Measurements from ENCODE around the gene CACNB2. TPM values are rescaled to one million over a fixed set of nuclear protein-coding genes. Genes with fewer than 3 reads are reported as not detected.

Gene CACNB2
- total RNA-seq, 1 donor from 2014 or later = not detected

GRCh38 chr10:18341055-18341454, 200.8 kb downstream of the CACNB2 start:
- no peak overlapping the region for H3K27ac Mint-ChIP-seq
- H3K4me3 Mint-ChIP-seq = no peak overlapping the region
- DNase-seq = no peak
- H3K27me3 Mint-ChIP-seq = no peaks in the 10 kb centered on the region
- H3K4me1 Mint-ChIP-seq = no peaks in the 10 kb centered on the region
- no peaks in the 10 kb centered on the region for H3K9me3 Mint-ChIP-seq
- intact Hi-C loops (cut with micrococcal nuclease) = no loop called here
- H3K36me3 Mint-ChIP-seq (ENCODE audit: low read depth) = no peaks in the 10 kb centered on the region

- DNase-seq = no peak
- Mint-ChIP-seq H3K4me1 (no peaks in the 10 kb centered on the region), H3K9me3 (no peaks in the 10 kb centered on the region), H3K36me3 (ENCODE audit: low read depth) (no peaks in the 10 kb centered on the region), H3K4me3 (no peak overlapping the region), H3K27me3 (no peaks in the 10 kb centered on the region), H3K27ac (no peak overlapping the region)
- intact Hi-C loops (cut with micrococcal nuclease) = no loop called here
Observed at GRCh38 chr10:18343573-18343972, 203.3 kb downstream of the CACNB2 start.

GRCh38 chr10:18345308-18345707, 205.1 kb downstream of the CACNB2 start:
- no peaks in the 10 kb centered on the region for H3K27me3 Mint-ChIP-seq
- no peaks in the 10 kb centered on the region for H3K4me1 Mint-ChIP-seq
- no peak overlapping the region for H3K4me3 Mint-ChIP-seq
- intact Hi-C loops (cut with micrococcal nuclease) = no loop called here
- no peak overlapping the region for H3K27ac Mint-ChIP-seq
- H3K9me3 Mint-ChIP-seq = no peaks in the 10 kb centered on the region
- DNase-seq = no peak
- H3K36me3 Mint-ChIP-seq (ENCODE audit: low read depth) = no peaks in the 10 kb centered on the region

- Mint-ChIP-seq H3K9me3 (no peaks in the 10 kb centered on the region), H3K4me1 (no peaks in the 10 kb centered on the region), H3K27ac (no peak overlapping the region), H3K36me3 (ENCODE audit: low read depth) (no peaks in the 10 kb centered on the region), H3K4me3 (no peak overlapping the region), H3K27me3 (no peaks in the 10 kb centered on the region)
- intact Hi-C loops (cut with micrococcal nuclease) = no loop called here
- no peak for DNase-seq
Observed at GRCh38 chr10:18350340-18350739, 210.1 kb downstream of the CACNB2 start.

GRCh38 chr10:18351421-18351820, 211.2 kb downstream of the CACNB2 start:
- H3K27me3 Mint-ChIP-seq = no peaks in the 10 kb centered on the region
- DNase-seq = no peak
- H3K4me1 Mint-ChIP-seq = no peaks in the 10 kb centered on the region
- H3K4me3 Mint-ChIP-seq = no peak overlapping the region
- no peaks in the 10 kb centered on the region for H3K36me3 Mint-ChIP-seq (ENCODE audit: low read depth)
- intact Hi-C loops (cut with micrococcal nuclease) = no loop called here
- H3K9me3 Mint-ChIP-seq = no peaks in the 10 kb centered on the region
- H3K27ac Mint-ChIP-seq = no peak overlapping the region

GRCh38 chr10:18352175-18352574, 212.0 kb downstream of the CACNB2 start:
- H3K27ac Mint-ChIP-seq = no peak overlapping the region
- intact Hi-C loops (cut with micrococcal nuclease) = no loop called here
- H3K4me3 Mint-ChIP-seq = no peak overlapping the region
- no peak for DNase-seq
- no peaks in the 10 kb centered on the region for H3K4me1 Mint-ChIP-seq
- H3K9me3 Mint-ChIP-seq = no peaks in the 10 kb centered on the region
- H3K27me3 Mint-ChIP-seq = no peaks in the 10 kb centered on the region
- H3K36me3 Mint-ChIP-seq (ENCODE audit: low read depth) = no peaks in the 10 kb centered on the region

- H3K36me3 Mint-ChIP-seq (ENCODE audit: low read depth) = no peaks in the 10 kb centered on the region
- intact Hi-C loops (cut with micrococcal nuclease) = no loop called here
- H3K27me3 Mint-ChIP-seq = no peaks in the 10 kb centered on the region
- H3K4me1 Mint-ChIP-seq = no peaks in the 10 kb centered on the region
- no peak overlapping the region for H3K27ac Mint-ChIP-seq
- no peak for DNase-seq
- H3K4me3 Mint-ChIP-seq = no peak overlapping the region
- no peaks in the 10 kb centered on the region for H3K9me3 Mint-ChIP-seq
Observed at GRCh38 chr10:18359812-18360211, 219.6 kb downstream of the CACNB2 start.

GRCh38 chr10:18362892-18363291, 222.7 kb downstream of the CACNB2 start:
- no peak for DNase-seq
- no peak overlapping the region for H3K27ac Mint-ChIP-seq
- H3K27me3 Mint-ChIP-seq = no peaks in the 10 kb centered on the region
- H3K36me3 Mint-ChIP-seq (ENCODE audit: low read depth) = no peaks in the 10 kb centered on the region
- H3K4me1 Mint-ChIP-seq = no peaks in the 10 kb centered on the region
- H3K9me3 Mint-ChIP-seq = no peaks in the 10 kb centered on the region
- no peak overlapping the region for H3K4me3 Mint-ChIP-seq
- intact Hi-C loops (cut with micrococcal nuclease) = no loop called here

GRCh38 chr10:18364987-18365775, 225.0 kb downstream of the CACNB2 start:
- Mint-ChIP-seq H3K27me3 (no peaks in the 10 kb centered on the region), H3K9me3 (no peaks in the 10 kb centered on the region), H3K4me1 (no peaks in the 10 kb centered on the region), H3K4me3 (no peak overlapping the region), H3K36me3 (ENCODE audit: low read depth) (no peaks in the 10 kb centered on the region), H3K27ac (no peak overlapping the region)
- intact Hi-C loops (cut with micrococcal nuclease) = no loop called here
- no peak for DNase-seq

GRCh38 chr10:18367840-18368239, 227.6 kb downstream of the CACNB2 start:
- intact Hi-C loops (cut with micrococcal nuclease) = no loop called here
- Mint-ChIP-seq H3K4me1 (no peaks in the 10 kb centered on the region), H3K27ac (no peak overlapping the region), H3K36me3 (ENCODE audit: low read depth) (no peaks in the 10 kb centered on the region), H3K9me3 (no peaks in the 10 kb centered on the region), H3K4me3 (no peak overlapping the region), H3K27me3 (no peaks in the 10 kb centered on the region)
- DNase-seq = no peak

- Mint-ChIP-seq H3K9me3 (no peaks in the 10 kb centered on the region), H3K27me3 (no peaks in the 10 kb centered on the region), H3K36me3 (ENCODE audit: low read depth) (no peaks in the 10 kb centered on the region), H3K27ac (no peak overlapping the region), H3K4me3 (no peak overlapping the region), H3K4me1 (no peaks in the 10 kb centered on the region)
- no peak for DNase-seq
- intact Hi-C loops (cut with micrococcal nuclease) = no loop called here
Observed at GRCh38 chr10:18368273-18368672, 228.0 kb downstream of the CACNB2 start.

GRCh38 chr10:18368682-18369081, 228.5 kb downstream of the CACNB2 start:
- Mint-ChIP-seq H3K4me1 (no peaks in the 10 kb centered on the region), H3K27me3 (no peaks in the 10 kb centered on the region), H3K27ac (no peak overlapping the region), H3K4me3 (no peak overlapping the region), H3K9me3 (no peaks in the 10 kb centered on the region), H3K36me3 (ENCODE audit: low read depth) (no peaks in the 10 kb centered on the region)
- intact Hi-C loops (cut with micrococcal nuclease) = no loop called here
- DNase-seq = no peak

- no peak for DNase-seq
- no peaks in the 10 kb centered on the region for H3K27me3 Mint-ChIP-seq
- intact Hi-C loops (cut with micrococcal nuclease) = no loop called here
- H3K4me3 Mint-ChIP-seq = no peak overlapping the region
- H3K27ac Mint-ChIP-seq = no peak overlapping the region
- H3K9me3 Mint-ChIP-seq = no peaks in the 10 kb centered on the region
- no peaks in the 10 kb centered on the region for H3K4me1 Mint-ChIP-seq
- H3K36me3 Mint-ChIP-seq (ENCODE audit: low read depth) = no peaks in the 10 kb centered on the region
Observed at GRCh38 chr10:18369859-18370473, 229.7 kb downstream of the CACNB2 start.

GRCh38 chr10:18376650-18377049, 236.4 kb downstream of the CACNB2 start:
- H3K27me3 Mint-ChIP-seq = no peaks in the 10 kb centered on the region
- no peak for DNase-seq
- H3K9me3 Mint-ChIP-seq = no peaks in the 10 kb centered on the region
- H3K4me1 Mint-ChIP-seq = no peaks in the 10 kb centered on the region
- no peaks in the 10 kb centered on the region for H3K36me3 Mint-ChIP-seq (ENCODE audit: low read depth)
- H3K4me3 Mint-ChIP-seq = no peak overlapping the region
- intact Hi-C loops (cut with micrococcal nuclease) = no loop called here
- no peak overlapping the region for H3K27ac Mint-ChIP-seq

GRCh38 chr10:18377898-18378297, 237.7 kb downstream of the CACNB2 start:
- Mint-ChIP-seq H3K9me3 (no peaks in the 10 kb centered on the region), H3K36me3 (ENCODE audit: low read depth) (no peaks in the 10 kb centered on the region), H3K4me3 (no peak overlapping the region), H3K4me1 (no peaks in the 10 kb centered on the region), H3K27me3 (no peaks in the 10 kb centered on the region), H3K27ac (no peak overlapping the region)
- no peak for DNase-seq
- intact Hi-C loops (cut with micrococcal nuclease) = no loop called here

All from activated CD4-positive, alpha-beta T cell treated with anti-CD3 and anti-CD28 coated beads, Interleukin-2, amount 10 ng/mL, durations not matched to agents 24 days and 14 days (primary cell).